HG03354 (cell line): Measurements from ENCODE around the gene SARDH.
"Not testable (repeated sequence)": the region's sequence is repeated elsewhere in the genome, so short reads cannot be mapped to it uniquely, and the experiment has no call there.

ENCODE experiments used
- ATAC-seq: cut with Tn5 transposase; IDR thresholded peaks from one replicate; pipeline ENCODE4 v1.9.1; 2021; ENCODE audit warnings: mild to moderate bottlenecking; ENCODE audit not compliant: unreplicated experiment, poor library complexity, severe bottlenecking

SARDH gene

GRCh38 chr9:133639613-133640012 is 98.5 kb downstream of the SARDH start:
- ATAC-seq = no peak

GRCh38 chr9:133638711-133639110 is 99.4 kb downstream of the SARDH start:
- no peak for ATAC-seq

GRCh38 chr9:133638076-133638475 is 100.1 kb downstream of the SARDH start:
- ATAC-seq = no peak

GRCh38 chr9:133637451-133638055 is 100.6 kb downstream of the SARDH start:
- no peak for ATAC-seq

GRCh38 chr9:133636902-133637301 is 101.2 kb downstream of the SARDH start:
- no peak for ATAC-seq

- no peak for ATAC-seq
Measured at GRCh38 chr9:133635533-133636531, 102.3 kb downstream of the SARDH start, which contains the start of gene DBH. DBH (plus strand) TSS chr9:133636363; CDS start chr9:133636372, 9 bp downstream.

GRCh38 chr9:133635098-133635497 is 103.1 kb downstream of the SARDH start:
- ATAC-seq = no peak

- ATAC-seq = no peak
Measured at GRCh38 chr9:133634081-133634691, 104.0 kb downstream of the SARDH start.

- ATAC-seq = no peak
Measured at GRCh38 chr9:133633681-133634080, 104.5 kb downstream of the SARDH start.

GRCh38 chr9:133632806-133633680 is 105.1 kb downstream of the SARDH start:
- no peak for ATAC-seq

GRCh38 chr9:133631111-133631510 is 107.0 kb downstream of the SARDH start:
- ATAC-seq = no peak

- no peak for ATAC-seq
Measured at GRCh38 chr9:133629221-133630110, 108.7 kb downstream of the SARDH start.

GRCh38 chr9:133628766-133629165 is 109.4 kb downstream of the SARDH start:
- ATAC-seq = no peak

- ATAC-seq = no peak
Measured at GRCh38 chr9:133627341-133627740, 110.8 kb downstream of the SARDH start.

GRCh38 chr9:133626008-133626407 is 112.1 kb downstream of the SARDH start:
- not testable (repeated sequence) for ATAC-seq

- no peak for ATAC-seq
Measured at GRCh38 chr9:133622555-133622954, 115.6 kb downstream of the SARDH start.

GRCh38 chr9:133621725-133622267 is 116.4 kb downstream of the SARDH start:
- ATAC-seq = no peak

- no peak for ATAC-seq
Measured at GRCh38 chr9:133619791-133620190, 118.4 kb downstream of the SARDH start.
